Bronchial epithelial cell (primary cell): Measurements from ENCODE around the gene ASIC1. TPM values are rescaled to one million over a fixed set of nuclear protein-coding genes. Genes with fewer than 3 reads are reported as not detected.

Source experiments
- DNase-seq: peaks from one replicate; pipeline ENCODE4 v3.0.0-alpha.2; 2010; ENCODE audit warnings: low read depth
- FAIRE-seq: peaks from 2 replicates; lab custom pipeline; 2011; peaks lifted over from hg19 to GRCh38; lab: Jason Lieb, UNC
- H3K27me3 ChIP-seq: 2 replicates; pipeline ENCODE4 v1.5.1; 2011; ENCODE audit warnings: low read length; ENCODE audit not compliant: control insufficient read depth, insufficient read depth
- H3K36me3 ChIP-seq: 2 replicates; pipeline ENCODE4 v1.5.1; 2011; ENCODE audit warnings: low read length; ENCODE audit not compliant: control insufficient read depth, insufficient read depth
- H3K4me3 ChIP-seq: 2 replicates; pipeline ENCODE4 v1.5.1; 2011; ENCODE audit warnings: mild to moderate bottlenecking, low read depth, low read length, control low read depth
- total RNA-seq: library from RNA; depleted of rRNA; stranded (reverse); fragments of >200 nt; gene quantifications from 2 replicates; pipeline ENCODE4 v1.2.1, GENCODE V29; 2014
- TF ChIP-seq, protein P1 (sequence below): IDR thresholded peaks from 2 replicates; pipeline ENCODE4 v1.5.1; 2011; ENCODE audit warnings: mild to moderate bottlenecking, moderate library complexity, low read length, control low read depth, inconsistent platforms; ENCODE audit not compliant: insufficient read depth, severe bottlenecking

Gene ASIC1
- total RNA-seq, 1 donor from 2014 or later, result 1.3 TPM

DNA sequence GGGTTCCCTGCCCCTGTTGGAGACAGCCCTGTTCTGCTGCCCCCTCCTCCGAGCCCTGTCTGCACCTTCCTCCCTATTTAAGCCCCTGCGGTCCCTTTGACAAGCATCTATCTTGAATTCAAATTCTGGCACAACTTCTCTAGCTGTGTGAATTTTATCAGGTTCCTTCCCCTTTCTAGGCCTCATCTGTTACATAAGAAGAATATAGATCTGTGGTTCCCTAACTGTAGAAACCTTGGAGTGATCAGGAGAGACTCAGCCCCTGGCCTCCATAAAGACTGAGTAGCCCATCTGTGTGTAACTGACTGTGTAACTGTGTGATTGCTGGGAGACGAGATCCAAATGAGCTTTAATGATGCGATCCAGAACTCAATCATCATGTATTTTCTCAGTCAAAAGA, 19.1 kb upstream of the ASIC1 start:
- no peak for FAIRE-seq
- DNase-seq, result no peak

DNA sequence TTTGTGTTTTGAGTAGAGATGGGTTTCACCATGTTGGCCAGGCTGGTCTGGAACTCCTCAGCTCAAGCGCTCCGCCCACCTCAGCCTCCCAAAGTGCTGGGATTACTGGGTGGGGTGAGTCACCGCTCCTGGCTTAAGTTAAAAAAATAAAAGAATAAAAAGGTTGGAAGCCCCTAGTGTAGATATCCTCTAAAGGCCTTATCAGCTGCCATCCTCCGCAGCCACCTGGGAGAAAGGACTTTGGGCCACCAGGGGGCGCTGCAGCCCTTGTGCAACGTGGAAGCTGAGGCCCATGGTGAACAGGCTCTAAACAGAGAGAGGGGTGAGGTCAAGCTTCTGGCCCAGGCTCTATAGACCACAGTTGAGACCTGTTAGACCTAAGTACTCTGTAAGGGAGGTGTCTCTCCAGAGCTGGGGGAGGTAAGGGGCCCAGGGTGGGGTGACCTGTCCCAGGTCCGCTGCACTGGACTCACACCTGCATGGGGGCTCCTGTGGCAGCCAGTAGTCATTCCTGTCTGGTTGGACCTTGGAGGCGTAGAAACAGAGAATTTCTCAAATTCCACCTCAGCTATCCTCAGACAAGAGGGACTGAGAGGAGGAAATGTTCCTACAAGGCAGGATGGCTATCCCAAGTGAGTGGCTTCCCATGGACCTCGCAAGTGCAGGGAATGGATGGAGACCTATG, 18.1 kb upstream of the ASIC1 start:
- Histone ChIP-seq H3K36me3 (no peaks in the 10 kb centered on the region), H3K27me3 (no peaks in the 10 kb centered on the region), H3K4me3 (no peak overlapping the region)
- TF ChIP-seq, protein P1, sequence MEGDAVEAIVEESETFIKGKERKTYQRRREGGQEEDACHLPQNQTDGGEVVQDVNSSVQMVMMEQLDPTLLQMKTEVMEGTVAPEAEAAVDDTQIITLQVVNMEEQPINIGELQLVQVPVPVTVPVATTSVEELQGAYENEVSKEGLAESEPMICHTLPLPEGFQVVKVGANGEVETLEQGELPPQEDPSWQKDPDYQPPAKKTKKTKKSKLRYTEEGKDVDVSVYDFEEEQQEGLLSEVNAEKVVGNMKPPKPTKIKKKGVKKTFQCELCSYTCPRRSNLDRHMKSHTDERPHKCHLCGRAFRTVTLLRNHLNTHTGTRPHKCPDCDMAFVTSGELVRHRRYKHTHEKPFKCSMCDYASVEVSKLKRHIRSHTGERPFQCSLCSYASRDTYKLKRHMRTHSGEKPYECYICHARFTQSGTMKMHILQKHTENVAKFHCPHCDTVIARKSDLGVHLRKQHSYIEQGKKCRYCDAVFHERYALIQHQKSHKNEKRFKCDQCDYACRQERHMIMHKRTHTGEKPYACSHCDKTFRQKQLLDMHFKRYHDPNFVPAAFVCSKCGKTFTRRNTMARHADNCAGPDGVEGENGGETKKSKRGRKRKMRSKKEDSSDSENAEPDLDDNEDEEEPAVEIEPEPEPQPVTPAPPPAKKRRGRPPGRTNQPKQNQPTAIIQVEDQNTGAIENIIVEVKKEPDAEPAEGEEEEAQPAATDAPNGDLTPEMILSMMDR, result peak; percentile 83
- no peak for FAIRE-seq
- peak; percentile 84 for DNase-seq

More for the DNA sequence above, 19.1 kb upstream of the ASIC1 start:
- Histone ChIP-seq H3K36me3 (no peaks in the 10 kb centered on the region), H3K4me3 (no peak overlapping the region), H3K27me3 (no peaks in the 10 kb centered on the region)
- TF ChIP-seq, protein P1, result no peak

DNA sequence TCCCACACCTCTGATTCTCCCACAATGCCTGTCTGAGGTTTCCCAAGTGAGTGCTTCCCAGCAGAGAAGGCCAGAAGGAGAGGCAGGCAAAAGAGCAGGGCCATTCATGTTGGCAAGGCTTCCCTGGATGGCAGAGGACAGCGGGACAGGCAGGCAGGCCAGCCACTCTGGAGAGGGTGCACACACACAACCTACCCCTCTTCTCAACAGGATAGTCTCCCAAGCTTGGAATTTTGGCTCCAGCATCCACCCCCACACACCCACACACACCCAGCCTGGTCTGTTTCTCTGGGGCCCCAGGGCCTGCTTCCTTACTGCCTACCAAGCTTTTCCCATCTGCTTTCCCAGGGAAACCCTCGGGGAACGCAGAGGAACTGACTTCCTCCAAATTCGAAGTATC, 16.7 kb upstream of the ASIC1 start:
- no peak for FAIRE-seq
- TF ChIP-seq, protein P1, result no peak
- Histone ChIP-seq H3K4me3 (no peak overlapping the region), H3K27me3 (no peaks in the 10 kb centered on the region), H3K36me3 (no peaks in the 10 kb centered on the region)
- no peak for DNase-seq

DNA sequence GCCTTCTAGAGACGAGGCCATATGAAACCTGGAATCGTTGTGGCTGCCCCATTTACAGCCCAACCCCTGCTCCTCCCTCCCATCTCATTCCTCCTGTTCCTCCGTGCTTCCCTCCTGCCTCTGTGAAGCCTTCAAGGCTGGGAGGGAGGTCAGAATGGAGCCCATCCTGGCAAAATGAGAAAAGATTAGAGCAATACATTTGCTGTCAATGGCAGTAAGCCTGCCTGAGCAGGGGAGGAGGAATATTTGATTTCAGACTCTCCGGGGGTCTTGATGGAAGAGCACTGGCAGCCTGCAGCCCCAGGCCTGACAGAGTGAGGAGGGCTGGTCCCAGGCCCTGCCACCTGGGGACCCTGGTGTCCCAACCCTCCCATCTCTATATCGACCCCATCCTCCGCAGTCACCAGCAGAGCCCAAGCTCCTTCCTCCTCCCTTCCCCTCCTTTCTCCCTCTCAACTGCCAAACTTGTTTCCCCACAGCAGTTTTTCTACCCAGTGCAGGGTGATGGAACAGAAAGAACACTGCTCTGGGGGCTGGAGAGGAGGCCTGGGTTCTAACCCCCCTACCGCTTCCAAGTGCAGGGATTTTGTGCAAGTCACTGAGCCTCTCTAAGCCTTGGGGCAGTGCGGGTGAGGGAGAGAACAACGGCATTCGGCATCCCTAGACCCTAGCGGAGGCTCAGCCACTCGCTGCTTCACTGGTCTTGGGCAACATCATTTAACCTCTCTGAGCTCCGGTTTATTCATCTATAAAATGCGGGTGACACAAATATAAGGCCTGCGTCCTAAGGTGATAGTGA, 16.1 kb upstream of the ASIC1 start:
- Histone ChIP-seq H3K36me3 (no peaks in the 10 kb centered on the region), H3K4me3 (no peak overlapping the region), H3K27me3 (no peaks in the 10 kb centered on the region)
- FAIRE-seq (no peak), DNase-seq (no peak)
- TF ChIP-seq, protein P1, result no peak

DNA sequence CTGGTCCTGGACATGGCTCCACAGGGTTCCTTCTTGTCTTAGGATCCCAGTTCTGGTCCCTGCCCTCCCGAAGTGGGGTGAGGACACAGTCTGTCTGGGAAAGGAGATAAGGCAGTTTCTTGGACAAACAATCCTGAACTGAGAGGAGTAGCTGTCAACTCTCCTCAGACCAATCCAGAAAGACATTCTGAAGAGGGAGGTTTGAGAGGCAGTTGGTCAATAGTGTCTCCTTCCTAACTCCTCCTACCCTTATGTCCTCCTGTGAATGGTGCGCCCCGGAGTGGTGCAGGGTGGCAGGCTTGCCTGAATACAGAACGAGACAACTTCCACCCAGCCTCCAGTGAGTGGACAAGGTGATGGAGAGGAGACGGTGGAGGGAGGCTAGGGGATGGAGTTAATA, 15.4 kb upstream of the ASIC1 start:
- Histone ChIP-seq H3K4me3 (no peak overlapping the region), H3K27me3 (no peaks in the 10 kb centered on the region), H3K36me3 (no peaks in the 10 kb centered on the region)
- no peak for DNase-seq
- FAIRE-seq, result no peak
- TF ChIP-seq, protein P1, result no peak
